H1 (cell line): ENCODE measurements around the gene LIPE. TPM values are rescaled to one million over a fixed set of nuclear protein-coding genes. Genes with fewer than 3 reads are reported as not detected.

ENCODE experiments used
- CTCF ChIA-PET: fragments of 300-600 bp; sonication (Branson Sonifier 250); formaldehyde crosslinking; loops from one replicate; lab custom pipeline; 2021; ENCODE audit not compliant: partially characterized antibody; lab: Charles Lee
- POLR2A ChIA-PET: fragments of 300-600 bp; sonication (Branson Sonifier 250); formaldehyde crosslinking; loops from one replicate; lab custom pipeline; 2021; ENCODE audit warnings: inconsistent platforms; ENCODE audit not compliant: partially characterized antibody; lab: Charles Lee
- DNase-seq, 2 experiments: peaks; one replicate each; pipeline versions ENCODE4 v3.0.0 to v3.0.0-alpha.2; 2010 to 2022; ENCODE audit warnings: low spot score in 2 of 2, low read depth in 1 of 2, mixed read lengths in 1 of 2
- FAIRE-seq: peaks from 2 replicates; lab custom pipeline; 2011; peaks lifted over from hg19 to GRCh38; lab: Jason Lieb, UNC
- H2AFZ ChIP-seq: 2 replicates; pipeline ENCODE4 v1.8.1; 2012; ENCODE audit warnings: low read length, inconsistent platforms
- H2AK5ac ChIP-seq: 2 replicates; pipeline ENCODE4 v1.6.1; 2013; ENCODE audit warnings: low read depth, low read length
- H2BK120ac ChIP-seq: replicated peaks from 2 replicates; pipeline ENCODE3; 2013; ENCODE audit warnings: low read depth, low read length, inconsistent platforms
- H2BK12ac ChIP-seq: 2 replicates; pipeline ENCODE4 v1.6.1; 2013; ENCODE audit warnings: low read depth, low read length
- H2BK15ac ChIP-seq: 2 replicates; pipeline ENCODE4 v1.6.1; 2013; ENCODE audit warnings: low read length
- H2BK20ac ChIP-seq: 2 replicates; pipeline ENCODE4 v1.6.1; 2013; ENCODE audit warnings: low read length
- H2BK5ac ChIP-seq: 2 replicates; pipeline ENCODE4 v1.6.1; 2013; ENCODE audit warnings: low read depth, low read length
- H3K14ac ChIP-seq: 2 replicates; pipeline ENCODE4 v1.6.1; 2013; ENCODE audit warnings: inconsistent platforms; ENCODE audit not compliant: insufficient read length
- H3K18ac ChIP-seq: 2 replicates; pipeline ENCODE4 v1.6.1; 2013; ENCODE audit warnings: low read length; ENCODE audit errors: extremely low read depth
- H3K23ac ChIP-seq: 2 replicates; pipeline ENCODE4 v1.6.1; 2013; ENCODE audit warnings: inconsistent platforms; ENCODE audit not compliant: insufficient read length
- H3K23me2 ChIP-seq: 2 replicates; pipeline ENCODE4 v1.6.1; 2013; ENCODE audit warnings: low read depth, low read length
- H3K27ac ChIP-seq: 2 replicates; pipeline ENCODE4 v1.6.1; 2011; ENCODE audit warnings: low read depth, low read length, inconsistent platforms
- H3K27me3 ChIP-seq, 4 experiments: replicated peaks in 1 of 4; 1 replicate in 1 of 4; 2 replicates in 3 of 4; pipeline versions ENCODE4 v1.6.1 to v1.8.1; 2011 to 2013; ENCODE audit warnings: low read length in 3 of 4, mild to moderate bottlenecking in 3 of 4, inconsistent platforms in 2 of 4, mixed read lengths in 2 of 4, moderate library complexity in 1 of 4; ENCODE audit not compliant: control insufficient read depth in 3 of 4, insufficient read depth in 3 of 4; ENCODE audit errors: extremely low read depth in 1 of 4
- H3K36me3 ChIP-seq, 4 experiments: 2 replicates each; pipeline versions ENCODE4 v1.6.1 to v1.8.1; 2011 to 2013; ENCODE audit warnings: mild to moderate bottlenecking in 4 of 4, low read length in 3 of 4, moderate library complexity in 2 of 4, control low read depth in 1 of 4, inconsistent platforms in 1 of 4; ENCODE audit not compliant: insufficient read depth in 4 of 4, control insufficient read depth in 2 of 4
- H3K4ac ChIP-seq: replicated peaks from 2 replicates; pipeline ENCODE3; 2013; ENCODE audit warnings: low read length, low read depth, mixed read lengths, inconsistent platforms; ENCODE audit not compliant: insufficient read length
- H3K4me1 ChIP-seq, 4 experiments: replicated peaks in 1 of 4; 1 replicate in 1 of 4; 2 replicates in 3 of 4; pipeline versions ENCODE4 v1.6.1 to v1.8.1; 2011 to 2013; ENCODE audit warnings: low read length in 3 of 4, inconsistent platforms in 2 of 4, mixed read lengths in 1 of 4; ENCODE audit not compliant: insufficient read depth in 4 of 4, control insufficient read depth in 3 of 4
- H3K4me2 ChIP-seq, 2 experiments: 2 replicates each; pipeline versions ENCODE4 v1.6.1 to v1.8.1; 2011 to 2013; ENCODE audit warnings: low read depth in 2 of 2, low read length in 2 of 2, control low read depth in 1 of 2, inconsistent platforms in 1 of 2, mild to moderate bottlenecking in 1 of 2; ENCODE audit not compliant: insufficient read depth in 1 of 2
- H3K4me3 ChIP-seq, 4 experiments: fragments of 200-600, 300-600 bp in 1 of 4; sonication (generic), shearing (Covaris generic), sonication (Bioruptor Twin) in 1 of 4; 2 replicates each; pipeline versions ENCODE4 v1.5.1 to v1.8.1; 2011 to 2016; ENCODE audit warnings: low read length in 4 of 4, low read depth in 3 of 4, control low read depth in 2 of 4, inconsistent platforms in 2 of 4, mild to moderate bottlenecking in 2 of 4, mixed read lengths in 1 of 4, moderate library complexity in 1 of 4; ENCODE audit not compliant: insufficient read depth in 2 of 4; ENCODE audit errors: extremely low read depth in 1 of 4
- H3K56ac ChIP-seq: replicated peaks from 2 replicates; pipeline ENCODE3; 2013; ENCODE audit warnings: low read depth, mild to moderate bottlenecking, mixed read lengths, low read length, inconsistent platforms; ENCODE audit not compliant: insufficient read length
- H3K79me1 ChIP-seq: 2 replicates; pipeline ENCODE4 v1.6.1; 2013; ENCODE audit warnings: low read depth, low read length, control low read depth
- H3K79me2 ChIP-seq, 2 experiments: 2 replicates each; pipeline versions ENCODE4 v1.6.1 to v1.8.1; 2012 to 2013; ENCODE audit warnings: low read length in 2 of 2, mild to moderate bottlenecking in 2 of 2, inconsistent platforms in 1 of 2; ENCODE audit not compliant: insufficient read depth in 2 of 2, control insufficient read depth in 1 of 2
- H3K9ac ChIP-seq, 4 experiments: replicated peaks in 1 of 4; 1 replicate in 1 of 4; 2 replicates in 3 of 4; pipeline versions ENCODE4 v1.6.1 to v1.8.1; 2011 to 2013; ENCODE audit warnings: low read depth in 3 of 4, low read length in 3 of 4, control low read depth in 2 of 4, mild to moderate bottlenecking in 2 of 4, moderate library complexity in 2 of 4, inconsistent platforms in 1 of 4; ENCODE audit errors: extremely low read depth in 1 of 4
- H3K9me3 ChIP-seq, 2 experiments: 2 replicates each; pipeline versions ENCODE4 v1.6.1 to v1.8.1; 2012 to 2013; ENCODE audit warnings: mild to moderate bottlenecking in 2 of 2, moderate library complexity in 2 of 2, control low read depth in 1 of 2, inconsistent platforms in 1 of 2, low read depth in 1 of 2, low read length in 1 of 2, mixed read lengths in 1 of 2; ENCODE audit not compliant: insufficient read depth in 2 of 2
- H4K20me1 ChIP-seq, 2 experiments: replicated peaks in 1 of 2; 2 replicates each; pipeline versions ENCODE3 to v1.8.1; 2011 to 2013; ENCODE audit warnings: inconsistent platforms in 2 of 2, low read length in 2 of 2, mild to moderate bottlenecking in 1 of 2; ENCODE audit not compliant: insufficient read depth in 2 of 2, control insufficient read depth in 1 of 2
- H4K5ac ChIP-seq: 2 replicates; pipeline ENCODE4 v1.6.1; 2013; ENCODE audit warnings: low read length, low read depth, mixed read lengths, inconsistent platforms; ENCODE audit not compliant: insufficient read length
- H4K8ac ChIP-seq: 2 replicates; pipeline ENCODE4 v1.8.0; 2013; ENCODE audit warnings: mild to moderate bottlenecking, moderate library complexity, low read length, inconsistent platforms; ENCODE audit not compliant: insufficient read depth; ENCODE audit errors: extremely low read depth
- H4K91ac ChIP-seq: replicated peaks from 2 replicates; pipeline ENCODE3; 2013; ENCODE audit warnings: low read length, mixed read lengths, inconsistent platforms; ENCODE audit not compliant: insufficient read length
- CEBPB ChIP-seq: IDR thresholded peaks from 2 replicates; pipeline ENCODE4 v1.6.1; 2012; ENCODE audit warnings: low read depth, low read length
- CHD2 ChIP-seq: IDR thresholded peaks from 2 replicates; pipeline ENCODE4 v1.6.1; 2012; ENCODE audit warnings: low read length, improper control_type of control experiment
- E2F6 ChIP-seq: IDR thresholded peaks from 2 replicates; pipeline ENCODE4 v1.6.1; 2012; ENCODE audit warnings: inconsistent platforms
- EZH2 ChIP-seq: fragments of 200-600 bp; sonication (generic); IDR thresholded peaks from 2 replicates; pipeline ENCODE4 v1.7.1; 2012; ENCODE audit warnings: low read depth, mild to moderate bottlenecking, moderate library complexity, low read length, inconsistent platforms; ENCODE audit not compliant: severe bottlenecking
- RAD21 ChIP-seq, 2 experiments: IDR thresholded peaks in 1 of 2; conservative IDR thresholded peaks in 1 of 2; 2 replicates each; pipeline ENCODE4 v1.6.1; 2011; ENCODE audit warnings: low read depth in 2 of 2, low read length in 2 of 2, improper control_type of control experiment in 1 of 2, inconsistent platforms in 1 of 2, mild to moderate bottlenecking in 1 of 2, moderate library complexity in 1 of 2
- RFX5 ChIP-seq: IDR thresholded peaks from 2 replicates; pipeline ENCODE4 v1.6.1; 2011; ENCODE audit warnings: low read depth, low read length, improper control_type of control experiment, borderline replicate concordance
- SIRT6 ChIP-seq: IDR thresholded peaks from one replicate; pipeline ENCODE4 v1.7.1; 2012; ENCODE audit warnings: low read length, inconsistent platforms
- SP2 ChIP-seq: IDR thresholded peaks from 2 replicates; pipeline ENCODE4 v1.6.1; 2012; ENCODE audit warnings: mild to moderate bottlenecking, low read length, inconsistent platforms
- USF2 ChIP-seq: IDR thresholded peaks from 2 replicates; pipeline ENCODE4 v1.6.1; 2011; ENCODE audit warnings: low read length, improper control_type of control experiment
- YY1 ChIP-seq: IDR thresholded peaks from 2 replicates; pipeline ENCODE4 v1.6.1; 2011; ENCODE audit warnings: low read depth, mild to moderate bottlenecking, low read length
- WGBS, 2 experiments: shearing (Covaris generic) in 1 of 2; methylation state at CpG; one replicate each; pipeline versions ENCODE4 v1.1.6 to v1.1.7; 2013 to 2015; ENCODE audit warnings: low lambda C conversion rate in 2 of 2, mixed read lengths in 2 of 2, inconsistent platforms in 1 of 2, low coverage in 1 of 2, missing lambda C conversion rate in 1 of 2; ENCODE audit not compliant: insufficient replicate concordance in 2 of 2, insufficient coverage in 1 of 2, insufficient read length in 1 of 2; ENCODE audit errors: extremely low coverage in 1 of 2, missing lambda C conversion rate in 1 of 2; 5-methylcytosine and 5-hydroxymethylcytosine counted together
- polyA plus RNA-seq, 7 experiments: library from polyadenylated mRNA; depleted of rRNA in 3 of 7; stranded (reverse) in 5 of 7; unstranded in 2 of 7; fragments of >200 nt in 5 of 7; fragments of 200-250 nt in 2 of 7; gene quantifications; 1 replicate in 5 of 7; 2 replicates in 1 of 7; 4 replicates in 1 of 7; pipeline versions ENCODE4 v1.2.1 to v1.2.3, GENCODE V29; 2011 to 2013; ENCODE audit warnings: missing spikeins in 2 of 7, mixed read lengths in 2 of 7
- total RNA-seq: library from RNA; stranded (reverse); fragmentation: NEBNext Ultra II Directional; extraction: Animal tissue kit (Norgen Biotek cat#: 25700); gene quantifications from 2 replicates; pipeline ENCODE4 v1.2.1, GENCODE V29; 2021

The LIPE gene
- total and polyA plus RNA-seq, 2 of the 8 experiments (the other 6 are each of a cell fraction or from before 2014, with no cell fraction given), result 8.7 to 15.9 TPM

- no peak overlapping the region for H2AK5ac ChIP-seq
- H3K79me2 ChIP-seq, result no peaks in the 10 kb centered on the region
- WGBS, 2 experiments, result 78% methylated on average over 16 of the region's 16 CpGs; no CpG with 5 or more reads in 1 of the 2 experiments
- no peak overlapping the region for H3K56ac ChIP-seq
- H3K4ac ChIP-seq, result no peak overlapping the region
- H3K4me2 ChIP-seq, result no peak overlapping the region
- FAIRE-seq (peak; percentile 65), DNase-seq (peak in 1 of 2 experiments; percentile 76)
- H3K27ac ChIP-seq, result no peak overlapping the region
- no peak overlapping the region for H2BK5ac ChIP-seq
- no peak overlapping the region for H2BK120ac ChIP-seq
- ChIA-PET POLR2A (interaction anchor here (0.6 to 1.3 kb wide), 6 partner anchors 10 to 944 kb away, joined by 3 to 6 read pairs (median 4); no protein-coding TSS in a partner anchor), CTCF (interaction anchor here (0.6 to 1.8 kb wide), 15 partner anchors 9 to 372 kb away, joined by 3 to 9 read pairs (median 4); no protein-coding TSS in a partner anchor)
- H4K8ac ChIP-seq, result no peak overlapping the region; the same call in 1 of the 2 replicates
- peaks cover 2% of the 10 kb centered on the region; the same call in 1 of the 2 replicates for H3K79me1 ChIP-seq
- peaks cover 5 to 16% (median 8%) of the 10 kb centered on the region in 4 experiments; a peak in 7 of 8 replicates for H3K36me3 ChIP-seq
- H2BK20ac ChIP-seq, result no peak overlapping the region
- H3K4me1 ChIP-seq, result peaks cover 0 to 6% (median 3%) of the 10 kb centered on the region in 4 experiments; a peak in 4 of 7 replicates
- no peaks in the 10 kb centered on the region for H3K27me3 ChIP-seq
- H2BK12ac ChIP-seq, result no peak overlapping the region; the same call in 1 of the 2 replicates
- peaks cover 0 to 2% of the 10 kb centered on the region in 2 experiments for H4K20me1 ChIP-seq
- no peak overlapping the region for H3K4me3 ChIP-seq
- peaks cover 0 to 6% of the 10 kb centered on the region in 2 experiments; a peak in 1 of 4 replicates for H3K9me3 ChIP-seq
- no peak overlapping the region for H4K91ac ChIP-seq
- no peaks in the 10 kb centered on the region for H3K23me2 ChIP-seq
- no peak overlapping the region for H4K5ac ChIP-seq
- no peak overlapping the region for H3K14ac ChIP-seq
- no peak overlapping the region for H3K9ac ChIP-seq
- H2BK15ac ChIP-seq, result no peak overlapping the region
- H3K18ac ChIP-seq, result no peak overlapping the region
- H3K23ac ChIP-seq, result no peak overlapping the region
- H2AFZ ChIP-seq, result no peak overlapping the region
- TF ChIP-seq YY1, result 0 out of 2 replicates have a peak, but pooled peaks have one; percentile 26
- TF ChIP-seq SIRT6, result no peak
- TF ChIP-seq CHD2, result no peak
- no peak for TF ChIP-seq USF2
- TF ChIP-seq EZH2, result no peak
- TF ChIP-seq E2F6, result no peak
- TF ChIP-seq SP2, result no peak
- no peak for TF ChIP-seq RFX5
- peak in 1 of 2 experiments; percentile 33; a peak in 2 of 4 replicates for TF ChIP-seq RAD21 (IDR thresholded peaks at IDR 0.05 in 1 of 2, conservative IDR thresholded peaks at IDR 0.05 in 1 of 2; ENCODE audit: low read depth in 2 of 2, low read length in 2 of 2)
- no peak for TF ChIP-seq CEBPB
Measured at GRCh38 chr19:42360787-42361544, 66.2 kb downstream of the LIPE start.
